Measurements from ENCODE around the gene SCRG1.

SCRG1 gene

DNA sequence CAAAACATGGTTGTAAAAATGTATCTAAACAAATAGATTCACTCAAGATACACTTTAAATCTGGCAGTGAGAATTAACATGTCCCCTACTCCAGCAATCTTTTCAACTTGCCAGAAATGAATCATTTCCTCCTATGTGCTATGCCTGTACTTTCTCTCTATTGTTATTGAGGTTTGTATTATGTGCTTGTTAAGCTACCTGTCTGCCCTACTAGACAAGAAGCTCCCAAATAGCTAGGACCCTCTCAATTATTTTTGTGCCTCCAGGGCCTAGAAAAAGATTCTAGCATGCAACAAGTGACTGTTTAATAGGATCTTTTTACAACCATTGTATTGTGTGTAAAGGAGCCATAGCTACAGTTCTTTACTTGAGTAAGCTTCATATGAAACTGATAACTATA lies 31.6 kb downstream of the SCRG1 start:
- FAIRE-seq (peak; percentile 78), DNase-seq (ENCODE audit: insufficient read length, low spot score) (no peak)

GRCh38 chr4:173365359-173365996 lies 33.4 kb downstream of the SCRG1 start:
- DNase-seq (ENCODE audit: insufficient read length, low spot score) (no peak), FAIRE-seq (peak; percentile 82)

GRCh38 chr4:173362666-173363065 lies 36.2 kb downstream of the SCRG1 start:
- DNase-seq (ENCODE audit: insufficient read length, low spot score): no peak
- FAIRE-seq: no peak

DNA sequence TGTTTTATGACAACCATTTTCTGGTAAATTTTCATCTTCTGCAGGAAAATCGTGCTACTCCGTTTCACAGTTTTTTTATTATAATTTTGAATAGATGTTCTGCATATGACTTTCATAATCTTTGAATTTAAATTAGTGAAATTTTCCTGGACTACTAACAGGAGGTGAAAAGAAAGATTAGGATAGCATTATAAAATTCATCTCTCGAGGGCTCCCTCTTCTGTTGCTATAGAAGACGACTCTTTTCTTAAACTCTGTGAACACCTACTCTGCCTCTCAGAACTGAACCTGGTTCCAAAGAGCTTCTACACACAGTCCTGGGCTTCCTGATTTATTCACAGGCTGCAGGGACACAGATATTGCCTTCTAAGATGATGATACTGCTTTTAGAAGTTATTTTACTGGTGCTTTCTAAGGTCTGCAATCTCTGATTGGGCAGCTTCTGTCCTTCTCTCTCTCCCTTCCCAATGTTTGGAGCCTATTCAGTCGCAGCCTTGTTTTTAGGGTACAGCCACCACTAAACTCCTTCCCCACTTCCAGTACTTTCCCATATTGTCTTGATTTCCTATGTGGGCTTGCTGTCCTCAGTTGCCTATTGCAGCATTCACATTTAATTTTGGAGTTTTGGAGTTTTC lies 38.2 kb downstream of the SCRG1 start:
- DNase-seq (ENCODE audit: insufficient read length, low spot score): no peak

GRCh38 chr4:173357939-173358338 lies 41.0 kb downstream of the SCRG1 start:
- FAIRE-seq: no peak

More for the DNA sequence above, 38.2 kb downstream of the SCRG1 start:
- FAIRE-seq: peak; percentile 61

GRCh38 chr4:173347467-173347866 lies 51.4 kb downstream of the SCRG1 start:
- FAIRE-seq: no peak
- DNase-seq (ENCODE audit: insufficient read length, low spot score): no peak

More at GRCh38 chr4:173357939-173358338, 41.0 kb downstream of the SCRG1 start:
- DNase-seq (ENCODE audit: insufficient read length, low spot score): no peak

- no peak for DNase-seq (ENCODE audit: insufficient read length, low spot score)
- no peak for FAIRE-seq
Measured at GRCh38 chr4:173346074-173346473, 52.8 kb downstream of the SCRG1 start.

GRCh38 chr4:173345648-173346047 lies 53.3 kb downstream of the SCRG1 start:
- FAIRE-seq: no peak
- DNase-seq (ENCODE audit: insufficient read length, low spot score): no peak

DNA sequence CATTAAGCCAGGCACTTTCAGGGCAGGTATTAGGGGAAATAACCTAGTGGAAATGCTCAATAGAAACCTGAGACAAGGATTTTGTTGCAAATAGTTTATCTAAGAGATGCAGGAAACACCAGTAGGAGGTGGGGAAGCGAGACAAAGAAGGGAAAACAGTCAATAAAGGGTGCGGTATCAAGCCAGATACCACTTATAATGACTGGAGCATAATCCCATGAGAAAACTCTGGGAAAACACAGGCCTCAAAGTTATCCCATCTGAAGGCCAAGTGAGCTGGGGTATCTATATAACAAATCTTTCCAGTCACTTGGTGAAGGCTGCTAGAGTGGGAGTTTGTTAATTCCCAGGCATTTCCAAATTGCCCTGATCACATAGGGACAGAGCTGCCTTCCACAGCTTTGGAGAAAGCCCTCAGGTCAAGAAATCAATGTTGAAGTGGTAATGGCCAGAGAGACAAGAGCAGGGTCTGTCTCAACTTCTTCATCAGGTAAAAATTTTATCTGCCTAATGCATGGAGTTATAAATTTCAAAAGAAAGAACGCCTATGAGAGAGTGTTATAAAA lies 55.0 kb downstream of the SCRG1 start:
- DNase-seq (ENCODE audit: insufficient read length, low spot score): no peak
- no peak for FAIRE-seq

- DNase-seq (ENCODE audit: insufficient read length, low spot score) (no peak), FAIRE-seq (no peak)
Measured at GRCh38 chr4:173337463-173337862, 61.5 kb downstream of the SCRG1 start.

DNA sequence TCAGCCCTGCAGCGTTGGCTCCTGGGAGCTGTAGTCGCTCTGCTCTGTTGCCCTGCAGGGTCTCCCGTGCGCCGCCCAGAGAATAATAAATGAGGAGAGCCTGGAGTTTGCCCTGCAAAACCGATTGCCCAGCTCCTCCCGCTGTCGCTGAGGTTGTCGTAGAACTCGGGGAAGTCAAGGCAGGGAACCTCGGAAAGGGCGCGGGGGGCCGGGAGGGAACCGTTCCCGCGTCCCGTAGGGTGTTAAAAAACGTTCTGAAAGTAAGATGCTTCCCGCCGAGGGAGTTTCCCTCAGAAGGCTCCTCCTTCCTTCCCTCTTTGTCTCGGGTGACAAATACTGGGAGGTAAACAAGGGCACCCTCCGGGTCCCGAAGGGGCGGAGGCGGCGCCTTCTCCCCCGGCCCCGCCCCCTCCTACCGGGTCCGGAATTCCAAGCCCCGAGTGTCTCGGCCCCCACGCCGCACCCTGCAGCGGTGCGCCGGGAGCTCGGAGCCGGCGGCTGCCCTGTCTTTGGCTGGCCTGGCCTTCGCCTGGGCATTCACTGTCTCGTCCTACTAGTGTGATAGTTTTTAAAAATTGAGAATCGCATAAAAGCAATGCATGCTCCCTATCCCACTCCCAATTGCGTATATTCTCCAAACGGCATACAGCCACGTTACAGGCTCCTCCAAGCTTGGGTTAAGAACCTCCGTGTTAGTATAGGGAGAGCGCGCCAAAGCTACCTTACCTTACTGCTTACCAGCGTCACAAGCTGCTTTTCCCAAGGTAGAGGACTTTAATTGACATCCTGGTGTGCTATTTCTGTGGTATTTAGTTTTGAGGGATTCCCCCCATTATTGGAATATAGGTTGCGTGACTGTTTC lies 63.8 kb downstream of the SCRG1 start:
- peak; percentile 50 for DNase-seq (ENCODE audit: insufficient read length, low spot score)
- peak; percentile 75 for FAIRE-seq
